Measurements from ENCODE around the gene TUT7.
A peak's percentile ranks its signal among the peaks of the same experiment; 100 is the strongest.
"Not testable (repeated sequence)": the region's sequence is repeated elsewhere in the genome, so short reads cannot be mapped to it uniquely, and the experiment has no call there.

Gene TUT7

DNA sequence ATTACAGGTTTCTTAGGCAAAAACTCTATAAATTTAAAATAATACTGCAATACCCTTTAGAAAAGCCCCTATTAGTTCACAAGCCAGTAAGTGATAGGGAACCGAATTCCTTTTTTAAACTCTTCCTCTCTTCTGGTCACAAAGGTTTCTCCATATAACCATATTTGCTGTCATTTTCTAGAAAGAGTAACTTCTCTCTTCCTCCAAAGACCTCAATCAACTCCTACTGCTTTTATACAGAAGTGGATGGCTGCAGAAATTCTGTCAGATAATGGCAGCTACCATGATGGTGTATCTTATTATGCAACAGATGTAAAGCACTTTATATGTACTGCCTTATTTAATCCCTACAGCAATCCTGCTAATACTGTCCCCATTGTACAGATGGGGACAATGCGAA is 6.2 kb downstream of the TUT7 start:
- DNase-seq (ENCODE audit: low read depth): no peak

- no peak for DNase-seq (ENCODE audit: low read depth)
Observed at GRCh38 chr9:86344818-86345217, 9.4 kb downstream of the TUT7 start.

DNA sequence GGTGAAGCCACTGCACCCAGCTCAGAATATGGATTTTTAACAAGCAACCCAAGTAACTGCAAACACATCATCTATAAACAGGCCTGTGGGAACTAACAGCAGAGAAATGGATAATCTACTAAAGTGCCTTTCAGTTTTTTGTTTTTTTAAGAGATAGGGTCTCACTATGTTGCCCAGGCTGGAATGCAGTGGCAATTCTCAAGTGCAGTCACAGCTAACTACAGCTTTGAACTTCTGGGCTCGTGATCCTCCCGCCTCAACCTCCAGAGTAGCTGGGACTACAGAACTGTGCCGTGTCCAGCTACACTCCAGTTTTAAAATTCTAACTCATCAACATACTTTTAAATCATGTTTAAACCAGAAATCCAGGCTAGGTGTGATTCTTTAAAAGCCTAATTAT is 11.9 kb downstream of the TUT7 start:
- DNase-seq (ENCODE audit: low read depth): no peak

DNA sequence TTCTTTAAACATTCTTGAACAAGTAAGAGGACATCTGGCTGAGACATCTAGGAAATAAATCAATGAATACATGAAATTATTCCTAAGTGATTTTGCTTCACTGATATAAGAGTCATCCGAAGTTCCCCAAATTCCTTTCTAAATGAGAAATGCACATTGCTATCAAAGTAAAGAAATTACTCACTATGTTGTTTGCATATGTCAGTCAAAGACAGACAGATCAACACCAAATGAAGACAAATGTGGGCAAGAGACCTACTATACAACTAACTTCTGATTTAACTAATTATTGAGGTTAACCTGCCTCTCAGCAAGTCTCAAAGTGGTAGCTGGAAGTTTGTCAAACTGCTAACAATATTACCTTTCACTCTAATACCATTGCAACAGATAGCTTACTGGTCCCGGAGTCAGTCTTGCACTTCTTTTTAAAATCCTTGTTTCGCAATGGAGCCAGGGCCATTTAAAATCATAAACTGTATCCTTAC is 13.2 kb downstream of the TUT7 start:
- DNase-seq (ENCODE audit: low read depth): peak; percentile 34

GRCh38 chr9:86340356-86341006 is 13.7 kb downstream of the TUT7 start:
- DNase-seq (ENCODE audit: low read depth): no peak

DNA sequence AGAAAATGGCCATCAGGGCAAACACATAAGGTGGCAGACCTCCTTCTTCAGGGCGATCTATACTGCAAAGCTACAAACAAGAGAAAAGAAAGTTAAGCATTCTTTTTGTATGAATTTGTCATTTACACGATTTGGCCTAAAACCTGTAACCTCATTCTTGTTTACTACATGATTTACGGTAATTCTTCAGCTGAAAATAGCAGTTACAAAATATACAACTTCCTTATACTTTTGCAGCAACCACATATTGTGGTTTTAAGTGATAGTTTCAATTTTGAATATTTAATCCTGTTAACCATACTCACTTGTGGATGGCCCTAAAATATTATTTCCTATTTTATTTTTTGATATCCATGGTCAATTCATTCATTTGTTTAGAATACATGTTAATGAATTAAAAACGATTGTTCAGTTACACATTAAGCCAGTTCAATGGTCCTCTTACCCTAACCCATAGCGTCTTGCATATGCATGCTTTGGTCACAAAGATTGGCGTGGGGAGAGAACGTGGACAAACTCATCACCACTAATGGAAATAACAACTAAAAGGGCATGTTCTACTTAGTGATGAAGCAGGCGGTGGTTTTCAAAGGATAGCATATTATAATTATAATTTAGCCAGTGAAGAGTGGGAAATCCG is 16.6 kb downstream of the TUT7 start:
- no peak for DNase-seq (ENCODE audit: low read depth)

DNA sequence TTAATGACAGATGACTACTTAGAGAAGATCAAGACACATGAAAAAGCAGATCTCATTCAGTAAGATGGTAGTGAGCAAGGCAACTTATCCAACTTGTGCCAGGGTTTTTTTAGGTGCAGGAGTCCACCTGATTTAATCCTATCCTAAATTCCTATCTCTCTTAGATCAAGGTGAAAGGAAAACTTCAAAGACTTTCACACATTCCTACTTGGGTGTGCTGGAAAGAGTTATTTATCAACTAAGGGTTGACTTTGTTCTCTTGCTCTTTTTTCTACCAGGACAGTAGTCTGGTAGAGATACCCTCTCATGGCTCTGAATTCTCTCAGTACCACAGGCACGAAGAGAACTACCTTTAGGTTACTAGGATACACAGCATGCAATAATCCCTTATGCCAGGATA is 18.2 kb downstream of the TUT7 start:
- DNase-seq (ENCODE audit: low read depth): no peak

DNA sequence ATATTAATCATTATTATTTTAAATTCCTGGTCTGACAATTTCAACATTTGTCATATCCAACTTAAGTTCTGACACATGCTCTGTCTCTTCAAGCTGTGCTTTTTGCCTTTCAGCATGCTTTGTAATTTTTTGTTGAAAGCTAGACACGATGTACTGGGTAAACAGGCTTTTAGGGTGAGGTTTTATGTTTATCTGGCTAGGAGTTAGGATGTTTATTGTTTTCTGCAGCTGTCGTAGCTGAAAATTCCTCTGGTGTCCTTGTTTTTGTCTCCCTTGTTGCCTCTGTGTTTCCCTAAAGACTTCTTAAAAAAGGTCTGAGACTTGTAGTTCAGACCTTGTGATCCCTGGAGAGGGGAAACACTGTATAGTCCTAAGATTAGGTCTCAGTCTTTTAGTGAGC is 20.6 kb downstream of the TUT7 start:
- no peak for DNase-seq (ENCODE audit: low read depth)

DNA sequence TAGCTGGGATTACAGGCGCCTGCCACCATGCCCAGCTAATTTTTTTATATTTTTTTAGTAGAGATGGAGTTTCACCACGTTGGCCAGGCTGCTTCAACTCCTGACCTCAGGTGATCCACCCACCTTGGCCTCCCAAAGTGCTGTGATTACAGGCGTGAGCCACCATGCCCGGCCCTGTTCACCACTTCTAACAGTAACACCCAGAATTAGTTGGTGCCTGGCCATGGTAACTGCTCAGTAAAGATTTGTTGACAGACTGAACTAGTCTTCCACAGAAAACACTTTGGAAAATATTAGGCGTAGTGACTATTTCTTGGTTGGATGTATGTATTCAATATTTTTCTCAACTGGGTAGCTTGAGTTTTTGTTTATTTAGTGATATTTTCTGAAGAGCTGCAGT is 24.0 kb downstream of the TUT7 start:
- no peak for DNase-seq (ENCODE audit: low read depth)

- no peak for DNase-seq (ENCODE audit: low read depth)
Observed at GRCh38 chr9:86329649-86330048, 24.6 kb downstream of the TUT7 start.

GRCh38 chr9:86328156-86328555 is 26.1 kb downstream of the TUT7 start:
- DNase-seq (ENCODE audit: low read depth): no peak

GRCh38 chr9:86326536-86326935 is 27.7 kb downstream of the TUT7 start:
- no peak for DNase-seq (ENCODE audit: low read depth)

- DNase-seq (ENCODE audit: low read depth): peak; percentile 2
Observed at GRCh38 chr9:86324901-86325300, 29.3 kb downstream of the TUT7 start.

DNA sequence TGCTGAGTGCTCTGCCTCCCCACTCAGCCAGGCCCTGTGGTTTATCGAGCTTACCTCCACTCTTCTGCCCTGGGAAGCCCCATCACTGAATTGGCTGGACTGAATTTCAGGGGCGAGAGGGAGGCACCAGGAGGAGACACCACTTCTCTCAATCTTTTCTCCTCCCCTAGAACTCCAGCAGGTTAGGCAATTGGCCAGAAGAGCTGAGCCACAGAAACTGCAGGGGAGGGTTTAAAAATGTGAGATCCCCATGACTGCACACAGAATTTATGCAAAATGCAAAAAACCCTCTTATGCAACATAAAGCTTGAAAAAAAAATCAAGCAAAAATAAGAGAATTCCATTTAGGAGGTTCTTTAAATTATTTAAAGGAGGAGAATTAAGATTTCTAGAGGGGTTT is 29.9 kb downstream of the TUT7 start:
- DNase-seq (ENCODE audit: low read depth): peak; percentile 63

DNA sequence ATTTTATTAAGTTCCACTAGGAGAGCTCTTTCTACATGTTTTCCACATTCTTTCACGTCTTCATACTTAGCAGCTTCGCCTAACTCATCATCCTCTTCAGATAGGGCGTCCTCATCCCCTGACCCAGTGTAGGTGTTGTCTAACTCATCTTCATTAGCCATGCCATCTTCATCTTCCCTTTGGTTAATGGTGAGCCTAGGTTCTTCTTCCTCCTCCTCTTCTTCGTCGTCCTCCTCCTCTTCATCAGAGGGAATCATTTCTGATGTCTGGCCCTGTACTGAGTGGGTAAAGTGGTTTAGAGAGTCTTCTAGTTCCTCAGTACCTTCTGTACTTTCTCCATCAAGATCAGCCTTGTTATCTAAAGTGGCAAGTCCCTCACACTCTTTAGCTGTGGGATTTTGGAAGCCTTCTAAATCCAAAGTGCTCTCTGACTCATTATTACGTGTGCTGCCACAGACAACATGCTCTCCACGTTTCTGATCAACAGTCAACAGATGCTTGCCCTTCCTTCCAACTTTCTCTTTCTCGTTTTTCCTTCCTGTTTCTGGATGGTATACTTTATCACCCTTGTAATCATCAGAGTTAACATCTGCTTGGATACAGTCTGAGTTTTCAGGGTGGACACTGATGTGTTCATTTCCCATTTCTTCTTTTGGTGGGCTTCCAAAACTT is 31.1 kb downstream of the TUT7 start:
- DNase-seq (ENCODE audit: low read depth): peak; percentile 48

DNA sequence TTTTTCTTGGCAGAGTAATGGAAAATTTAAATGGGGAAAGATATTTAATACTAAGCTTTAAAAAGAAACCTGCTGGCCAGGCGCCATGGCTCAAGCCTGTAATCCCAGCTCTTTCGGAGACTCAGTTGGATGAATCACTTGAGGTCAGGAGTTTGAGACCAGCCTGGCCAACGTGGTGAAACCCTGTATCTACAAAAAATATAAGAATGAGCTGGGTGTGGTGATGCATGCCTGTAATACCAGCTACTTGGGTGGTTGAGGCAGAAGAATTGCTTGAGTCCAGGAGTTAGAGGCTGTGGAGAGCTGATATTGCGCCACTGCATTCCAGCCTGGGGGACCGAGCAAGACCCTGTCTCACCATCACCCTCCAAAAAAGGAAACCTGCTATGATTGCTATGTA is 32.8 kb downstream of the TUT7 start:
- DNase-seq (ENCODE audit: low read depth): peak; percentile 96

GRCh38 chr9:86318187-86318586 is 36.0 kb downstream of the TUT7 start:
- DNase-seq (ENCODE audit: low read depth): no peak

DNA sequence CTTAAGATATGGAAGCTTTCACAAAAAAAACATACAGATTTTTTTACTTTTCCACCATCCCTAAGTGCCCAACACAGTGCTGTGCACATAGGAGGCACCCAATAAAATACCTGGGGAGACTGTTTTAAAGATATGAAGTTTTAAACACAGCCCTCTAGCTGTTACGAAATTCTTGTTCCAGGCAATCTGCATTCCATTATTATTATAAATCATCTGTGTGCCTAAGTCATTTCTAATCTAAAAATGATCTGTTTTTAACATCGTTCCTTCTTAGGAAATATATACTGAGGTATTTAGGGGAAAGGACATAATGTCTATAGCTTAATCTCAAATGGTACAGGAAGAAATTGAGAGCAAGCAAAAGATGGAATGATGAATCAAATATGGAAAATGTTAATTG is 39.1 kb downstream of the TUT7 start:
- DNase-seq (ENCODE audit: low read depth): no peak

GRCh38 chr9:86312959-86313358 is 41.3 kb downstream of the TUT7 start:
- DNase-seq (ENCODE audit: low read depth): not testable (repeated sequence)

GRCh38 chr9:86308687-86309086 is 45.5 kb downstream of the TUT7 start:
- DNase-seq (ENCODE audit: low read depth): no peak

DNA sequence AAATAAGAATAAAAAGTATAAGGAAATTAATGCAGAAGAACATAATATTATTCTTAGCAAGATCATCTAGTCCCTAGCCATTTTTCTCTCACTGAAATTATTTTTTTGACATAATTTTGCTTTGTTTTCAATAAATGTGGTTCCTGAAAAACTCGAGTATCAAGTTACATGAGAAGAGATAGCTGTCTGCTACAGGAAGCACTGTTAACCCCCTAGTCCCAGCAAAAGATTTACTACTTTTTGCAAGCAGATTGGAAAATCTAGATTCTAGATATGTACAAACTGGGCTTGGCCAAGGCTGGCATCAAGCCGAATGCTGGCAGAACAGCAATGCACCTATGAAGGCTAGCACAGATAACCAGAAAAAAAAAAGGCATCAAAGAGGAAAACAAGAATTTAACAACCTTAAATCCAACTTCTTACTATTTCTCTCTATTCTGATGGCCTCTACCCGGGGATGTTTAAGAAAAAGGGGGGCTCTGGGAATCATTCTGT is 49.9 kb downstream of the TUT7 start:
- DNase-seq (ENCODE audit: low read depth): no peak

DNA sequence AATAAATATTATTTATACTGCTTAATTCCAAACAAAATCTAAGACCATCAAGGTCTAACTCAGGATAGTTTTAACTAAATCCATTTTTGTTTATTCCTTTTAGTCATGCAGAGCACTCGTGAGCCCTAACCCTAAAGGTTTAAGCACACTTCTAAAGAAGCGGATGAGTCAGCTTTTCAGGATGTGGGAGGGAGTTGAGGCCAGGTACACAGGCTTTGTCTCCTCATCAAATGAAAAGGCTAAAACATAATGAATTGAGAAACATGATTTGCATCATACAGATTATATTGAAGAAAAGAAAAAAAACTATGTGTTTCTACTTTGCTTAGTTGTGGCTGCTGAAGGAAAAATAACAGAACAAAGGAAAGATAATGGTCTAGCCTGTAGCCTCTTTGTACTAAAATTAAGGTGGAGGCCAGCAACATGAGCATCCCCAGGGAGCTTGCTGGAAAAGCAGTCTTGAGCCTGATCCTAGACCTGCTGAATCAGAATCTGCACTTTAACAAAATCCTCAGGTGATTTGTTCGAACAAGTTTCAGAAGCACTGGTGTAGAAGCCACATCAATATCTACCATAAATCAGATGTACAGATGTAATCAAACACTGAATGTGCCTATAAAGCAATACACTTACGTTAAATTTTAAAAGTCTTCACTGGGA is 50.8 kb downstream of the TUT7 start:
- no peak for DNase-seq (ENCODE audit: low read depth)

DNA sequence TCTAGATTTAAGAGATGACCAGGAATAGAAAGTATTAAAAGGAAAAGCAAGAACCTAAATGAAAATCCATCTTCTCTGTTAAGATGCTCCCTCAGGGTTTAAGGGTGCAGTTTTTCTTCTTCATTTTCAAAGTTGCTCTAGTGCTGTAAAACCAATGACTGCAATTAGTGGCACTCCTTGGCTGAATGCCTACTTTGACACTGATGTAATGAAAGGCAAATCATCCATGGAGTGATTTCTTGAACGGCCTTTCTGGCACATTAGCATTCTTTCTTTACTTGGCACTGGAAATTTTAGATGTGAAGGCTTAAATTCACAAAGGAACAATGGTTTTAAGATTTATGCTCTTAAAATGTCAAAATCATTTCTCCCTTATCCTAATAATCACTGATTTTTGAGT is 52.5 kb downstream of the TUT7 start:
- DNase-seq (ENCODE audit: low read depth): no peak
